Vagina (tissue), 2 donors: Measurements from ENCODE around the gene DMAC2. TPM values are rescaled to one million over a fixed set of nuclear protein-coding genes. Genes with fewer than 3 reads are reported as not detected.

ENCODE experiments used
- DNase-seq, 2 donors: peaks; one replicate each; pipeline ENCODE4 v3.0.0-alpha.2; 2017; ENCODE audit errors: extremely low spot score in 2 of 2
- H3K27ac ChIP-seq: fragments of 200-600 bp; sonication (generic); one replicate; pipeline ENCODE4 v1.5.1; 2019
- H3K27me3 ChIP-seq: fragments of 200-600 bp; sonication (generic); one replicate; pipeline ENCODE4 v1.5.1; 2019
- H3K36me3 ChIP-seq, 2 donors: fragments of 200-600 bp; sonication (generic); one replicate each; pipeline ENCODE4 v1.5.1; 2017 to 2019
- H3K4me1 ChIP-seq: fragments of 200-600 bp; sonication (generic); one replicate; pipeline ENCODE4 v1.5.1; 2019
- H3K4me3 ChIP-seq, 2 donors: fragments of 200-600 bp; sonication (generic); 1 replicate in 1 of 2; 2 replicates in 1 of 2; pipeline ENCODE4 v1.5.1; 2016 to 2019
- H3K9me3 ChIP-seq: fragments of 200-600 bp; sonication (generic); one replicate; pipeline ENCODE4 v1.5.1; 2019
- CTCF ChIP-seq, 3 experiments: fragments of 450-650 bp in 2 of 3; fragments of 200-600 bp in 1 of 3; sonication (generic) in 1 of 3; IDR thresholded peaks; one replicate each; pipeline ENCODE4 v1.5.1; 2017 to 2019; ENCODE audit warnings: antibody characterized with exemption in 3 of 3, mild to moderate bottlenecking in 2 of 3, moderate library complexity in 2 of 3
- POLR2A ChIP-seq, 2 donors: fragments of 450-650 bp; IDR thresholded peaks; one replicate each; pipeline ENCODE4 v1.6.1; 2017; ENCODE audit warnings: antibody characterized with exemption in 2 of 2, mild to moderate bottlenecking in 2 of 2, moderate library complexity in 2 of 2
- POLR2AphosphoS5 ChIP-seq, 2 donors: sonication (generic); formaldehyde crosslinking; IDR thresholded peaks; one replicate each; pipeline ENCODE4 v1.9.0; 2017; ENCODE audit warnings: antibody characterized with exemption in 2 of 2, mild to moderate bottlenecking in 2 of 2, low read depth in 1 of 2; ENCODE audit not compliant: insufficient read depth in 1 of 2
- intact Hi-C: fragments of 100-400 bp; cut with DNase I; formaldehyde crosslinking; loops from one replicate; pipeline ENCODE4 v1.15.1; 2023
- total RNA-seq: library from RNA; depleted of rRNA; stranded (reverse); fragments of >200 nt; gene quantifications from one replicate; pipeline ENCODE4 v1.2.3, GENCODE V29; 2016

The DMAC2 gene
- total RNA-seq, 1 donor from 2014 or later, result 39.8 TPM

DNA sequence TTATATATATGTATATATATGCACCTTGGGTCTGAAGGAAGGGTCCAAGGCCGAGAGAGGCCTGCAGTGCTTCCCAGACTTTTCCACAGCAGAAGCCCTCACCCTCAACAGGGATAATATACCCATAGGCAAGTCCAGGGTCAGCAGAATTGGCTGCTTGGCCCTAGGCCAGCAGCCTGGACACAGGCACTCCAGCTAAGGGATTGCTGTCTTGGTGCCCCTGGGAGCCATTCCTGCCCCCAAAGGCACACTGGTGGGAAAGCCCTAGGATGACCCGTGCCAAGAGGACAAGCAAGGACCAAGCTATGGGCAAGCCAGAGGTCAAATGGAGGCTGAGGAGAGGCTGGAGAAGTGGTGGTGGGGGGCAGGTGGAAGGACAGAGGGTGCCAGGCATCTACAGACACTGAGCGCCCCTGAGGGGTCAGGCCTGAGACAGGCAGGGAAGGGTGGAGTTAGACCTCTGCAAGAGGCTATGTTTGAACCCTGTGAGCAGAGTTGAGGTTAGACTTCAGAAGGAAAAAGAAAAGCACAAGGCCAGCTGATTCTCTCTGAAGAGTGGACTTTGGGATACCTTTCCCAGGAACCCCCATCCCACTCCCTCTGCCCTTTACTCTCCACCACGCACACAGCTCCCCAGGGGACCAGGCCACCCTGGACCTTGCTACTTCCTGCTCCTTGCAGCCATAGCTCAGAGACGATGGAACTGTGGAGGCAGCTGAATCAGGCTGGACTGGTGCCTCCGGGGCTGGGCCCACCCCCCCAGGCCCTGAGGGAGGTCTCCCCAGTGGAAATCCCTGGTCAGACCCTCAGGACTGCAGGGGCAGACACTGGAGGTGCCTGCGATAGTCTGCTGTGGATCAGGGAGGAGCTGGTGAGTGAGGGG, 3.0 kb upstream of the DMAC2 start, which contains the start of gene ERICH4:
TSS of gene ERICH4 (plus strand) at position 684 of the 883 bp plus-strand sequence. CDS start at position 698, 14 bp downstream.
- DNase-seq, result no peak
- Histone ChIP-seq H3K27ac (no peak within 1 kb of the TSS), H3K4me1 (peaks cover 20% of the 10 kb centered on the region), H3K9me3 (no peaks in the 10 kb centered on the region), H3K4me3 (no peak within 1 kb of the TSS), H3K27me3 (no peaks in the 10 kb centered on the region), H3K36me3 (no peaks in the 10 kb centered on the region)
- intact Hi-C loops, result no loop called here
- TF ChIP-seq POLR2A (IDR thresholded peaks at IDR 0.05) (no peak), CTCF (IDR thresholded peaks at IDR 0.05) (no peak), POLR2AphosphoS5 (IDR thresholded peaks at IDR 0.05; ENCODE audit: insufficient read depth in 1 of 2, low read depth in 1 of 2) (no peak)

- intact Hi-C loops, result no loop called here
- Histone ChIP-seq H3K4me1 (peaks cover 20% of the 10 kb centered on the region), H3K9me3 (no peaks in the 10 kb centered on the region), H3K27ac (no peak overlapping the region), H3K36me3 (no peaks in the 10 kb centered on the region), H3K27me3 (no peaks in the 10 kb centered on the region), H3K4me3 (no peak overlapping the region)
- no peak for TF ChIP-seq POLR2A (IDR thresholded peaks at IDR 0.05)
- no peak for TF ChIP-seq CTCF (IDR thresholded peaks at IDR 0.05)
- no peak for TF ChIP-seq POLR2AphosphoS5 (IDR thresholded peaks at IDR 0.05; ENCODE audit: insufficient read depth in 1 of 2, low read depth in 1 of 2)
- no peak for DNase-seq
Observed at GRCh38 chr19:41441321-41441945, 1.7 kb upstream of the DMAC2 start.

- intact Hi-C loops, result no loop called here
- H3K27me3 ChIP-seq, result no peaks in the 10 kb centered on the region
- TF ChIP-seq POLR2A (IDR thresholded peaks at IDR 0.05), result no peak
- no peak for TF ChIP-seq CTCF (IDR thresholded peaks at IDR 0.05)
- TF ChIP-seq POLR2AphosphoS5 (IDR thresholded peaks at IDR 0.05; ENCODE audit: insufficient read depth in 1 of 2, low read depth in 1 of 2), result no peak
- H3K27ac ChIP-seq, result no peak overlapping the region
- no peak for DNase-seq
- no peaks in the 10 kb centered on the region for H3K9me3 ChIP-seq
- peaks cover 0 to 4% of the 10 kb centered on the region in 2 donors for H3K36me3 ChIP-seq
- no peak overlapping the region for H3K4me3 ChIP-seq
- peaks cover 20% of the 10 kb centered on the region for H3K4me1 ChIP-seq
Observed at GRCh38 chr19:41437944-41438574, 1.7 kb downstream of the DMAC2 start.

- peaks cover 20% of the 10 kb centered on the region for H3K4me1 ChIP-seq
- H3K27me3 ChIP-seq, result no peaks in the 10 kb centered on the region
- intact Hi-C loops, result no loop called here
- H3K27ac ChIP-seq, result no peak overlapping the region
- H3K36me3 ChIP-seq, result peaks cover 0 to 18% of the 10 kb centered on the region in 2 donors
- DNase-seq, result no peak
- no peak overlapping the region for H3K4me3 ChIP-seq
- H3K9me3 ChIP-seq, result no peaks in the 10 kb centered on the region
- no peak for TF ChIP-seq POLR2AphosphoS5 (IDR thresholded peaks at IDR 0.05; ENCODE audit: insufficient read depth in 1 of 2, low read depth in 1 of 2)
- TF ChIP-seq CTCF (IDR thresholded peaks at IDR 0.05), result no peak
- no peak for TF ChIP-seq POLR2A (IDR thresholded peaks at IDR 0.05)
Observed at GRCh38 chr19:41436674-41436951, 3.1 kb downstream of the DMAC2 start.
